Hepatocyte (in vitro differentiated cells): ENCODE measurements around the gene STK24.

Experiments used
- EZH2 ChIP-seq: fragments of 200-600 bp; sonication (generic); IDR thresholded peaks from 2 replicates; pipeline ENCODE4 v1.6.1; 2016; ENCODE audit warnings: antibody characterized with exemption, mild to moderate bottlenecking, borderline replicate concordance
- TF ChIP-seq, protein P1 (sequence below): fragments of 200-600 bp; sonication (generic); IDR thresholded peaks from 2 replicates; pipeline ENCODE4 v1.5.1; 2016; ENCODE audit warnings: antibody characterized with exemption, mild to moderate bottlenecking; ENCODE audit not compliant: poor library complexity

DNA sequence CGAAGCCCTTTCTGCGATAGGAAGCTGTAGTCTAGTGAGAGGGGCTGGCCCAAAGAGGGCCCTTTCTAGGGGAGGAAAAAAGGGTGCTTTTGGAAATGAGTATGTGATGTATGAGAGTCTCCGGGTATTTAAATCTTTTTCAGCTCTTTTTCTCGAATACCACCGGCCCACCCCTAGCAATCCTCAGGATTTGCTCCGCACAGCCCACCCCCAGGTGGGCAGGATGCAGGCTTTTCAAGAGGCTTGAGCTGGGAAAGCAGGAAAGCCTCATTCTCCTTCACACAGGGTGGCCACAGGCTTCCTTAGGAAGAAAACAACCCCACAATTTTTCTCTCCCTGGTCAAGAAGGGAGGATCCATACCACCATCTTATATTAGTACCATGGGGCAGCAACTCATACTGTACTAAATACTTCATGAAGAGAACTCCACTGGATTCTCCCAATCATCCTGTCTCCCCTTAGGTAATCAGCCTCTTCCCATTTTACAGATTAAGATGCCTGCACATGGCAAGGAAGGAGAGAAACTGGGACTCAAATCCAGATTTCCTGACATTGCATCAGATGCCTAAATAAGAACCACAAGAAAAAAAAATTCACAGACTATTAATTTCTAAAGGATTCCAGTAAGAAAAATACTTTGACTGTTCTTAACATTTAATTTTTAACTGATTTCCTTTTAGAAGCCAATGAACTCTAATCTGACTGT is 84.4 kb downstream of the STK24 start:
- TF ChIP-seq EZH2, result no peak
- TF ChIP-seq, protein P1, sequence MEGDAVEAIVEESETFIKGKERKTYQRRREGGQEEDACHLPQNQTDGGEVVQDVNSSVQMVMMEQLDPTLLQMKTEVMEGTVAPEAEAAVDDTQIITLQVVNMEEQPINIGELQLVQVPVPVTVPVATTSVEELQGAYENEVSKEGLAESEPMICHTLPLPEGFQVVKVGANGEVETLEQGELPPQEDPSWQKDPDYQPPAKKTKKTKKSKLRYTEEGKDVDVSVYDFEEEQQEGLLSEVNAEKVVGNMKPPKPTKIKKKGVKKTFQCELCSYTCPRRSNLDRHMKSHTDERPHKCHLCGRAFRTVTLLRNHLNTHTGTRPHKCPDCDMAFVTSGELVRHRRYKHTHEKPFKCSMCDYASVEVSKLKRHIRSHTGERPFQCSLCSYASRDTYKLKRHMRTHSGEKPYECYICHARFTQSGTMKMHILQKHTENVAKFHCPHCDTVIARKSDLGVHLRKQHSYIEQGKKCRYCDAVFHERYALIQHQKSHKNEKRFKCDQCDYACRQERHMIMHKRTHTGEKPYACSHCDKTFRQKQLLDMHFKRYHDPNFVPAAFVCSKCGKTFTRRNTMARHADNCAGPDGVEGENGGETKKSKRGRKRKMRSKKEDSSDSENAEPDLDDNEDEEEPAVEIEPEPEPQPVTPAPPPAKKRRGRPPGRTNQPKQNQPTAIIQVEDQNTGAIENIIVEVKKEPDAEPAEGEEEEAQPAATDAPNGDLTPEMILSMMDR, result no peak
